Endodermal cell (in vitro differentiated cells): ENCODE results near the gene KRT25. TPM values are rescaled to one million over a fixed set of nuclear protein-coding genes. Genes with fewer than 3 reads are reported as not detected.

Source experiments
- DNase-seq: peaks from one replicate; pipeline ENCODE4 v3.0.0-alpha.2; 2017
- H3K27ac ChIP-seq: 2 replicates; pipeline ENCODE4 v1.5.1; 2013; ENCODE audit warnings: mild to moderate bottlenecking, low read depth, low read length, moderate library complexity
- H3K27me3 ChIP-seq: 2 replicates; pipeline ENCODE4 v1.6.1; 2013; ENCODE audit warnings: mild to moderate bottlenecking, low read length, moderate library complexity; ENCODE audit not compliant: insufficient read depth, control insufficient read depth, poor library complexity, severe bottlenecking
- H3K36me3 ChIP-seq: 2 replicates; pipeline ENCODE4 v1.7.0; 2013; ENCODE audit warnings: mild to moderate bottlenecking, low read length, moderate library complexity; ENCODE audit not compliant: control insufficient read depth, insufficient read depth
- H3K4me1 ChIP-seq: one replicate; pipeline ENCODE4 v1.7.0; 2013; ENCODE audit warnings: low read length; ENCODE audit not compliant: control insufficient read depth, insufficient read depth
- H3K4me3 ChIP-seq: 2 replicates; pipeline ENCODE4 v1.5.1; 2013; ENCODE audit warnings: mild to moderate bottlenecking, low read length, moderate library complexity
- H3K9ac ChIP-seq: 2 replicates; pipeline ENCODE4 v1.6.1; 2013; ENCODE audit warnings: mild to moderate bottlenecking, low read length, moderate library complexity; ENCODE audit not compliant: poor library complexity, severe bottlenecking; ENCODE audit errors: extremely low read depth
- H3K9me3 ChIP-seq: 2 replicates; pipeline ENCODE4 v1.6.1; 2013; ENCODE audit warnings: mild to moderate bottlenecking, low read length, moderate library complexity; ENCODE audit not compliant: control insufficient read depth
- H3K27ac Mint-ChIP-seq: 2 replicates; pipeline ENCODE4 v1.8.0; 2020; ENCODE audit warnings: mixed read lengths
- H3K27me3 Mint-ChIP-seq: 2 replicates; pipeline ENCODE4 v1.8.0; 2021; ENCODE audit warnings: mild to moderate bottlenecking, mixed read lengths; ENCODE audit not compliant: insufficient read depth
- H3K36me3 Mint-ChIP-seq: 2 replicates; pipeline ENCODE4 v1.8.0; 2020; ENCODE audit warnings: low read depth, mixed read lengths
- H3K4me1 Mint-ChIP-seq: 2 replicates; pipeline ENCODE4 v1.8.0; 2020; ENCODE audit warnings: mixed read lengths
- H3K4me3 Mint-ChIP-seq: 2 replicates; pipeline ENCODE4 v1.8.0; 2020; ENCODE audit warnings: mild to moderate bottlenecking, moderate library complexity, mixed read lengths
- H3K9me3 Mint-ChIP-seq: 2 replicates; pipeline ENCODE4 v1.8.0; 2020; ENCODE audit warnings: mild to moderate bottlenecking, mixed read lengths
- CTCF ChIP-seq: fragments of 200-600 bp; sonication (generic); conservative IDR thresholded peaks from 2 replicates; pipeline ENCODE4 v1.5.0; 2021; ENCODE audit warnings: antibody characterized with exemption, mild to moderate bottlenecking
- WGBS, 2 experiments: methylation state at CpG; one replicate each; pipeline versions ENCODE4 v1.1.5 to v1.1.7; 2013; ENCODE audit warnings: missing lambda C conversion rate in 2 of 2, mixed read lengths in 1 of 2; ENCODE audit not compliant: insufficient coverage in 1 of 2, insufficient read length in 1 of 2; 5-methylcytosine and 5-hydroxymethylcytosine counted together
- total RNA-seq, 2 donors: library from RNA; stranded (reverse); fragmentation: NEBNext Ultra II Directional in 1 of 2; extraction: Animal tissue kit (Norgen Biotek cat#: 25700) in 1 of 2; gene quantifications; 2 replicates in 1 of 2; 3 replicates in 1 of 2; pipeline ENCODE4 v1.2.1, GENCODE V29; 2021

The KRT25 gene
- total RNA-seq, 2 donors from 2014 or later = not detected

GRCh38 chr17:40702271-40702670 is 52.9 kb downstream of the KRT25 start:
- Histone ChIP-seq H3K27me3 (no peaks in the 10 kb centered on the region), H3K4me1 (no peaks in the 10 kb centered on the region), H3K9ac (no peak overlapping the region), H3K4me3 (no peak overlapping the region), H3K36me3 (no peaks in the 10 kb centered on the region), H3K9me3 (no peaks in the 10 kb centered on the region), H3K27ac (no peak overlapping the region)
- DNase-seq = no peak
- Mint-ChIP-seq H3K4me1 (peaks cover 8% of the 10 kb centered on the region), H3K9me3 (no peaks in the 10 kb centered on the region), H3K36me3 (no peaks in the 10 kb centered on the region), H3K4me3 (no peak overlapping the region), H3K27me3 (no peaks in the 10 kb centered on the region), H3K27ac (no peak overlapping the region)
- 91 to 100% methylated on average over 1 to 3 of the region's 3 CpGs for WGBS, 2 experiments
- TF ChIP-seq CTCF = no peak

- WGBS, 2 experiments = 91 to 96% methylated on average over 3 to 5 of the region's 5 CpGs
- H3K4me1 Mint-ChIP-seq = peaks cover 23% of the 10 kb centered on the region
Observed at GRCh38 chr17:40699853-40700252, 55.3 kb downstream of the KRT25 start.

GRCh38 chr17:40699371-40699770 is 55.8 kb downstream of the KRT25 start:
- Histone ChIP-seq H3K27me3 (no peaks in the 10 kb centered on the region), H3K4me3 (no peak overlapping the region), H3K4me1 (peaks cover 3% of the 10 kb centered on the region), H3K36me3 (no peaks in the 10 kb centered on the region), H3K9ac (no peak overlapping the region), H3K9me3 (no peaks in the 10 kb centered on the region), H3K27ac (no peak overlapping the region)
- Mint-ChIP-seq H3K9me3 (no peaks in the 10 kb centered on the region), H3K27ac (no peak overlapping the region), H3K36me3 (no peaks in the 10 kb centered on the region), H3K4me3 (no peak overlapping the region), H3K27me3 (no peaks in the 10 kb centered on the region), H3K4me1 (peaks cover 26% of the 10 kb centered on the region)
- TF ChIP-seq CTCF = no peak
- no peak for DNase-seq
- 88 to 95% methylated on average over 6 to 9 of the region's 9 CpGs for WGBS, 2 experiments

More at GRCh38 chr17:40699853-40700252, 55.3 kb downstream of the KRT25 start:
- no peak for TF ChIP-seq CTCF
- Histone ChIP-seq H3K27me3 (no peaks in the 10 kb centered on the region), H3K4me1 (peaks cover 3% of the 10 kb centered on the region), H3K9me3 (no peaks in the 10 kb centered on the region), H3K27ac (no peak overlapping the region), H3K4me3 (no peak overlapping the region), H3K36me3 (no peaks in the 10 kb centered on the region), H3K9ac (no peak overlapping the region)
- no peaks in the 10 kb centered on the region for H3K36me3 Mint-ChIP-seq
- H3K9me3 Mint-ChIP-seq = no peaks in the 10 kb centered on the region
- no peak overlapping the region for H3K4me3 Mint-ChIP-seq
- DNase-seq = no peak
- H3K27ac Mint-ChIP-seq = no peak overlapping the region
- H3K27me3 Mint-ChIP-seq = no peaks in the 10 kb centered on the region

Other genes with a start within 250 kb of the KRT25 start
- under 1 TPM in 1 of 2 donors, not detected in 1; 0.53 TPM for gene CCR7, start 189.9 kb downstream of the KRT25 start, total RNA-seq
- gene SMARCE1, start 107.5 kb downstream of the KRT25 start, total RNA-seq = 100 to 1,000 TPM; 156 to 191 TPM
- gene KRT222, start 90.2 kb downstream of the KRT25 start, total RNA-seq = 1 to 10 TPM; 1.4 to 2.3 TPM
- not detected for gene KRT24, start 51.6 kb downstream of the KRT25 start, total RNA-seq
- gene KRT26, start 16.9 kb upstream of the KRT25 start, total RNA-seq = not detected
- gene KRT27, start 27.2 kb upstream of the KRT25 start, total RNA-seq = not detected
- gene KRT28, start 44.6 kb upstream of the KRT25 start, total RNA-seq = not detected
- gene KRT10, start 67.3 kb upstream of the KRT25 start, total RNA-seq = 10 to 100 TPM; 22.3 to 46.8 TPM
- gene KRT12, start 111.9 kb upstream of the KRT25 start, total RNA-seq = not detected
- not detected for gene KRT20, start 129.9 kb upstream of the KRT25 start, total RNA-seq
- not detected for gene KRT23, start 182.3 kb upstream of the KRT25 start, total RNA-seq
- gene KRT39, start 211.6 kb upstream of the KRT25 start, total RNA-seq = not detected
- not detected for gene KRT40, start 229.0 kb upstream of the KRT25 start, total RNA-seq
- not detected for gene KRTAP3-3, start 238.8 kb upstream of the KRT25 start, total RNA-seq
- not detected for gene KRTAP3-2, start 244.6 kb upstream of the KRT25 start, total RNA-seq